GM12878 (cell line): Measurements from ENCODE around the gene PRMT5. TPM values are rescaled to one million over a fixed set of nuclear protein-coding genes. Genes with fewer than 3 reads are reported as not detected.
A peak's percentile ranks its signal among the peaks of the same experiment; 100 is the strongest.

ENCODE experiments used
- ATF3 ChIP-seq: IDR thresholded peaks from 2 replicates; pipeline ENCODE4 v1.6.1; 2011; ENCODE audit warnings: low read depth, mild to moderate bottlenecking, low read length, moderate library complexity, borderline replicate concordance; ENCODE audit errors: extremely low read depth
- BACH1 ChIP-seq: fragments of 450-650 bp; IDR thresholded peaks from 2 replicates; pipeline ENCODE4 v1.6.1; 2017; ENCODE audit warnings: mild to moderate bottlenecking, borderline replicate concordance
- BCLAF1 ChIP-seq: fragments of 450-650 bp; IDR thresholded peaks from 2 replicates; pipeline ENCODE4 v1.6.1; 2017; ENCODE audit warnings: antibody characterized with exemption, mild to moderate bottlenecking, moderate library complexity
- CREB1 ChIP-seq: IDR thresholded peaks from 2 replicates; pipeline ENCODE4 v1.6.1; 2012; ENCODE audit warnings: low read depth, mild to moderate bottlenecking, inconsistent platforms
- HDAC2 ChIP-seq: fragments of 200-600 bp; sonication (generic); IDR thresholded peaks from 2 replicates; pipeline ENCODE4 v1.6.1; 2017
- MAX ChIP-seq: IDR thresholded peaks from 2 replicates; pipeline ENCODE4 v1.6.1; 2012; ENCODE audit warnings: low read depth, low read length, improper control_type of control experiment
- NR2C2 ChIP-seq: IDR thresholded peaks from 2 replicates; pipeline ENCODE4 v1.6.1; 2011; ENCODE audit warnings: borderline replicate concordance, low read depth; ENCODE audit not compliant: control insufficient read depth, insufficient read length
- NRF1 ChIP-seq: conservative IDR thresholded peaks from 2 replicates; pipeline ENCODE4 v1.6.1; 2011; ENCODE audit warnings: mild to moderate bottlenecking, low read depth, low read length, improper control_type of control experiment
- POLR2AphosphoS2 ChIP-seq: IDR thresholded peaks from 2 replicates; pipeline ENCODE4 v1.6.1; 2011; ENCODE audit warnings: low read depth, mild to moderate bottlenecking, low read length, improper control_type of control experiment, moderate library complexity
- RAD21 ChIP-seq: IDR thresholded peaks from 2 replicates; pipeline ENCODE4 v1.6.1; 2011; ENCODE audit warnings: mild to moderate bottlenecking, low read depth, low read length, moderate library complexity; ENCODE audit not compliant: insufficient read depth
- RELB ChIP-seq: fragments of 450-650 bp; IDR thresholded peaks from 2 replicates; pipeline ENCODE4 v1.6.1; 2017; ENCODE audit warnings: low read depth, mild to moderate bottlenecking, moderate library complexity
- SKIL ChIP-seq: fragments of 450-650 bp; IDR thresholded peaks from 2 replicates; pipeline ENCODE4 v1.6.1; 2017; ENCODE audit warnings: mild to moderate bottlenecking, low read depth, inconsistent platforms; ENCODE audit not compliant: poor library complexity, severe bottlenecking
- SMAD1 ChIP-seq: fragments of 450-650 bp; IDR thresholded peaks from 2 replicates; pipeline ENCODE4 v1.6.1; 2018; ENCODE audit warnings: mild to moderate bottlenecking, low read depth; ENCODE audit not compliant: partially characterized antibody
- SREBF2 ChIP-seq: IDR thresholded peaks from 2 replicates; pipeline ENCODE4 v1.6.1; 2012; ENCODE audit warnings: mild to moderate bottlenecking, low read length
- YY1 ChIP-seq: IDR thresholded peaks from 2 replicates; pipeline ENCODE4 v1.6.1; 2011; ENCODE audit warnings: low read depth, mild to moderate bottlenecking, low read length
- ZBTB40 ChIP-seq: fragments of 450-650 bp; IDR thresholded peaks from 2 replicates; pipeline ENCODE4 v1.6.1; 2016; ENCODE audit warnings: mild to moderate bottlenecking, moderate library complexity, borderline replicate concordance
- ZNF207 ChIP-seq: fragments of 450-650 bp; IDR thresholded peaks from 2 replicates; pipeline ENCODE4 v1.6.1; 2014; ENCODE audit warnings: antibody characterized with exemption, mild to moderate bottlenecking, borderline replicate concordance
- polyA plus RNA-seq, 11 experiments: library from polyadenylated mRNA; depleted of rRNA in 4 of 11; unstranded in 6 of 11; stranded (reverse) in 5 of 11; fragments of >200 nt; fragmentation: Nextera tagmentation in 4 of 11; fragmentation: Illumina TruSeq in 1 of 11; extraction: Ambion mirVana in 4 of 11; extraction: Trizol in 1 of 11; gene quantifications; 1 replicate in 1 of 11; 2 replicates in 10 of 11; pipeline versions ENCODE4 v1.2.1 to v1.2.3, GENCODE V29; 2011 to 2016; ENCODE audit warnings: inconsistent platforms in 2 of 11, missing spikeins in 2 of 11, low read depth in 1 of 11
- total RNA-seq, 4 experiments: library from RNA; depleted of rRNA in 3 of 4; stranded (reverse); fragments of >200 nt in 3 of 4; fragmentation: Illumina TruSeq in 1 of 4; extraction: Trizol in 1 of 4; gene quantifications; 2 replicates each; pipeline versions ENCODE4 v1.2.1 to v1.2.3, GENCODE V29; 2013 to 2021

PRMT5 gene
- total and polyA plus RNA-seq, 10 of the 15 experiments (the other 5 are each of a cell fraction or from before 2014, with no cell fraction given): 54.3 to 221 (median 111) TPM

GRCh38 chr14:22872033-22872832 lies 56.9 kb downstream of the PRMT5 start (continued):
- peak; percentile 75 for TF ChIP-seq RAD21
- TF ChIP-seq SREBF2: no peak
- no peak for TF ChIP-seq SMAD1
- TF ChIP-seq BCLAF1: no peak
- no peak for TF ChIP-seq NRF1
- peak; percentile 74; the same call in 1 of the 2 replicates for TF ChIP-seq RELB
- TF ChIP-seq ZBTB40: no peak
- TF ChIP-seq CREB1: no peak
- no peak; the same call in 1 of the 2 replicates for TF ChIP-seq ZNF207
- no peak for TF ChIP-seq HDAC2
- no peak for TF ChIP-seq POLR2AphosphoS2
- TF ChIP-seq YY1: peak; percentile 65; the same call in 1 of the 2 replicates
- peak; percentile 59 for TF ChIP-seq SKIL
- no peak for TF ChIP-seq ATF3
- TF ChIP-seq NR2C2: no peak
- TF ChIP-seq BACH1: no peak
- no peak for TF ChIP-seq MAX
